Activated CD8-positive, alpha-beta memory T cell treated with anti-CD3 and anti-CD28 coated beads, Interleukin-2, amount 50 U/mL, for 4 hours (primary cell): ENCODE data around the gene TMEM238.

Experiments
- DNase-seq: peaks from one replicate; pipeline ENCODE4 v3.0.0-alpha.2; 2020

TMEM238 gene

DNA sequence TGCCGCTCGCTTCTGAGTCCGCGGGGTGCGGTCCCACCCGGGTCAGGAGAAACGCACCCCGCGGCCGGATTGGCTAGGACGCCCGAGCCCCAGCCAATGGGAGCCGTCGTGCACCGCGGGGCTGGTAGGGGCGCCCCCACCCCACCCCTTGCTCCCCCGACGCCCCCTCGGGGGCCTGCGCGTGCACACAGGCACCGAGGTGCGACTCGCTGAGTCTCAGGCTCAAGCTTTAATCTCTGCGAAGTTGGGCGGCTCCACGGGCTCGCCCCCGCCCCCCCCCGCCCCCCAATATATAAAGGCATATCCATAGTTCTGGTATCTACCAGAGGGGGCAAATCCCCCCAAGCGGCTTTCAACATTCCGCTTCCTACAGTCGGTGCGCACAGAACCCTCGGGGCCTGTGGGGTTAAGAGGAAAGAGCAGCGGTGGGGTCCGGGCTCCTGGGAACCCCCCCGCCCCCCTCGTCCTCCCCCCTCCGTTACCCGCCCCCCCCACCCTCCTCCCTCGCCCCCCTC lies 29.3 kb downstream of the TMEM238 start, which contains the start of gene COX6B2:
TSS of gene COX6B2 (minus strand) at position 22 of the 515 bp plus-strand sequence. CDS start 198 bp downstream, outside the sequence.
- no peak for DNase-seq

DNA sequence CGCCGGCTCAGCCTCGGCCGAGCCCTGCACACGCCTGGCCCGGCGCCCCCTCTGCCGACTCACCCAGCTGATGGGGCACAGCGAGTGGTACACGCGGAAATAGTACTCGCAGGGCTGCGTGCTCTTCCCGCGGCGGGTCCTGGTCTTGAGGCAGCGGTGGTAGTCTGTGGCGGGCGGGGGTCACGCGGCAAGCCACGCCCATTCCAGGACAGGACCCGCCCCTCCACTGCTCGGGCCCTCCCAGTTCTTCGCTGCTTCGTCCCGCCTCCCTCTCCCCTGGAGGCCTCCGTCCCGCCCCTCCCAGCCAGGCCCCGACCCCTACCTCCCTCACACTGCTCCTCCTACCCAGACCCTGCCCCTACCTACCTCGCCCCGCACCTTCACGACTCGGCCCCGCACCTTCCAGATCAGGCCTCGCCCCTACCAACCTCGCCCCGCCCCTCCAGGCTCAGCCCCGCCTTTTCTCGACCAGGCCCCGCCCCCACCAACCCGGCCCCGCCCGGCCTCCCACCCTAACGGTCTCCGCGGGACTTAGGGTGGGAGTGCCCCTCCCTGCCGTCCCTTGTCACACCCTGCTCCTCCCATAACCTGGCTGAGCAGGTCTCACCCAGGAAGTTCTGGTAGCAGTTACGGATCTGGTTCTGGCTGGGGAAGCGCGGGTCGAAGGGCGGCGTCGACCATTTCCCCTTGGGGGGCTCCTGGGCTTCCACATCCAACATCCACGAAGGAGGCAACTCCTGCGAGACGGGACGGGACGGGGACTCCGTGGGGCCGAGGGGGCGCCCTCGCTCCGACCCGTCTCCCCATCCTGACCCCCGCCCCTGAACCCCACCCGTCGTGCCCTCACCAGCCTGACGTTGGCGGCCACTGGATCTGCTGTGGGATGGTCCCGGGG lies 30.0 kb downstream of the TMEM238 start:
- peak; percentile 57 for DNase-seq

DNA sequence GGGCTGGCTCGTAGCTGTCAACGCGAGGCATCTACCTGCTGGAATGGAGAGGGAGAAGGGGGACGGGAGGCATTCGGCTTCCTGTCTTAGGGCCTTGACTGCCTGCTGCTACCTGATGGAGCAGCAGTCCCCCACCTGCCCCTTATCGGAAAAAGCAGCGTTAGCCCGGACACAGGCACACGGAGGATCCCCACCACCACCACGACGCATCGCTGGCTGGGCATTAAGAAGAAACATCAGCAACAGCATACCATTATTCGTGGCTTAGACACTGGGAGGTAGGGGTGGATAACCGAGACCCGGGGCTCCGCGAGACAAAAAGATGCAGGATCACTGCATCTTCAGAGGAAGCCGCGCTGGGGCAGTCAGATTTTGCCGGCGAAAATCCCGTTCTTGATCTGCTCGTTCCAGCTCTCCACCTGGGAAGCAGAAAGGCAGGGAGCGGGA lies 30.7 kb downstream of the TMEM238 start:
- DNase-seq: no peak

DNA sequence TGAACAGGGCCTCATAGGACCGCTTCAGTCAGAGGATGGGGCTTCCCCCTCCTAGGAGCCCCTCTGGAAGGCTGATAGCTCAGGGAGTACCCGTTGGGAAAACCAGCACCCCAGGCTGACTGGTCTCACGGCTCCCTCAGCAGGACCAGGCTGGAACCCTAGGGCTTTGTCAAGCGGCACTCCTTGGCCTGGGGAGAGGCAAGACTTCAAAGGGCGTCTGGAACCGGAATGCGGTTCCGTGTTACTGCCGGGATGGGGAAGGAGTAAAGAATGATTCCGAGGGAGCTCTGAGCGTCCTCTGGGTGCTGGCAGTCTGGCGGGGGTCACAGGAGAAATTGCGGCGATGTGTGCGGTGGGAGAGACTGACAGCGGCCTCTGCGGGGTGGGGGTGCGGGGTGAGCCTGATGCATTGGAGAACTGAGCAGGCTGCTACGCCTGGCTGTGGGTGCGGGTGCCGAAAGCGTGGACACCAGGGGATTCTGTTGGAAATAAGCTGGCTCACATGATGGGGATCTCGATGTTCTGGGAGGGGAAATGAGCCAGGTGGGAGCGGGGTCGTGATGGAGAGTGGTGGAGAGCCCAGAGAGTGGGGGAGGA lies 31.4 kb downstream of the TMEM238 start:
- DNase-seq: no peak

DNA sequence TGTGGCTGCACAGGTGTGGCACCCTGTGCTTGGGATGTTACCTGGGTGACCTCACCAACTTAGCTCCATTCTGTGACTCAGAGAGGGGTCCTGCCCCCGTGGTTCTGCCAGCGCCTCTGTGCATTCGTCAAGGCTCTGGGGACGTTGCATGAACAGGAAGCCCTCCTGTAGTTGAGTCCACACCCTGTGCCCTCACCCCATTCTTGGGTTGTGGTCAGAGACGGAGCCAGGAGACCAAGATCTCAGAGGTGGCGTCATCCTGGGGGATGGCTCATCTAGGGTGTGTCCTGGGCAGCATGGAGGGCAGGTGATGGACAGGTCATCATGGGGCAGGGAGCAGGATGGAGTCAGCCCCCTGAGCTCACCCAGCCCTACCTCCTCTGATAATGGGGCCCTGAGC lies 32.1 kb downstream of the TMEM238 start:
- no peak for DNase-seq

DNA sequence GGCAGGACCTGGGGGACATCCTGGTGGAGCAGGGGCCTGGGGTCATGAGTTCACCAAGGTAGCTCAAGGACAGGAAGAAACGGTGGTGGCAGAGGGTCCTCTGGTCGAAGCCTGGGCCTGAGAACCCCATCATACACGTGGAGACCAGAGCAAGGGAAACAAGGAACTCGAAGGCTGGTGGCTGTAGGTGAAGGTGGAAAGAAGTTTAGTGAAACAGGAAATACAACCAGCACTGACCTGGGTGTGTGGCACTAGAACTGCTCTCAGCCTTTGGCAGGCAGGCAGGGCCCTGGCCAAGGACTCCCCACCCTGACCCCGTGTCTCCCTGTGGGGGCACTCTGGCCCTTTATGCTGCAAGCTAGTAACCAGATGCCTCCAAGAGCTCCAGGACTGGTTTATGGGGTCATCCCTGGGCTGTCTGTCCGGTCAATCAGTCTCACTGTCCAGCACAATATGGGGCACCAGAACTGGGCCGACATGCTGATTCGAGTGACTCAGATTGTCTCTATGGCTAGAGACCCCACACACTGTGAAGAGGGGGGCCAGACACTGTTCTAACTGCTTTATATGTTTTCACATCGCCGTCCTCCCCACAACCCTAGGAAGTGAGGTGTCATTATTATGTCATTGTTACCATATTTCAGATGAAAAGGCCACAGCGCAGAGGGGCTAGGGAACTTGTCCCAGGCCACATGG lies 33.3 kb downstream of the TMEM238 start:
- DNase-seq: no peak

DNA sequence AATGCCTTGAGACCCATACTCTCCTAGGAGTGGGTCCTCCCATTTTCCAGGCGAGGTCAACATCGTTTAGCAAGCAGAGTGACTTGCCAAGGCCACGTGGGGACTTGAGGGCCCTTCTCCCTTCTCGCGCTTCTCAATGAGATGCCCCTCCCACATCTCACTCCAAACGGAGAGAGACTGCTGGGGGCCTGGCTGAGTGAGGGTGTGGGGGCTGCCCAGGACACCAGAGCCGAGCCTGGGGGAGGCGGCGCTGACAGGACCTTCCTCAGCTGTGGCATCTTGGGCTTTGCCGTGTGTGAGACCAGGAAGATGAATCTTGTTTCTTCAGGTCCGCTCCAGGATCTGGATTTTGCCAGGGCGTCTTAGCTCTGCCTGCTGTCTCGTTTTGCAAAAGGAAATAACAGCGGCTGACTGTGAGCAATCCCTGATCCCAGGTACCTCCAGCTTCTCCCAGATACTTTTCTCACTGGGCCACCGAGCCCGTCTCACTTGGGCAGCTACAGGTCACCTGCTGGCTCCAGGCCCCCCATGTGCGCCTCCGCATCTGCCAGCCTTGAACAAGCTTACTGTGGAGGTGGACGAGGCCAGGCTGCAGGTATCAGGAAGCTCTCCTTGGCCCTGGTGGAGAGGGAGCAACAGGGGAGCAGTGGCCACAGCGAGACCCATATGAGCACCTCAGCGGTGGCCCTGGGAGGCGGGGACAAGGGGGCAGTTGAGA lies 35.6 kb downstream of the TMEM238 start:
- no peak for DNase-seq

DNA sequence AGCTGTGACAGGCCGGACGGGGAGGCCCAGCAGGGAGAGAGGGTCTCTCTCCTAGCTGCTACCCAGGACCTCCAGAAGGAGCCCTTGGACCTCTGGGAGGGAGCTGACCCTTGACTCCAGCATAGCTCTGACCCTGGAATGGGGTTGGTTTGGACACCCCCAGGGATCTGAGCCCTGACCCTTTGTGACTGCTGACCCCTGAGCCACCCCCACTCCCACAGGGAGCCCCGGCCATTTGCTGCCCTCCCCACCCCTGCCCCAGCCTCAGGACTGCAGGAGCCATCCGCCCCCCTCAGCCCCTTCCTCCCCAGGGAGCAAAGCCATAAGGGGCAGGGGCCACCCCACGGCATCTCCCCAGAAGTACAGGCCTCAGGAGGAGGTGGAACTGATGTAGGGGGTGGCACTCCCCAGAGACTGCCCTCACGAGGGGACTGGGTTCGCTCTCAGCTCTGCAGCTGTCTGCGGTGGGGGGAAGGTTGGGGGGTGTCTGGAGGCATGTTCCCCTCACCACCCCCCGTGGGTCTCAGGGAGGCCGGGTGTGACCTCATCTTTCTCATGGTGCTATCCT lies 36.6 kb downstream of the TMEM238 start:
- no peak for DNase-seq

DNA sequence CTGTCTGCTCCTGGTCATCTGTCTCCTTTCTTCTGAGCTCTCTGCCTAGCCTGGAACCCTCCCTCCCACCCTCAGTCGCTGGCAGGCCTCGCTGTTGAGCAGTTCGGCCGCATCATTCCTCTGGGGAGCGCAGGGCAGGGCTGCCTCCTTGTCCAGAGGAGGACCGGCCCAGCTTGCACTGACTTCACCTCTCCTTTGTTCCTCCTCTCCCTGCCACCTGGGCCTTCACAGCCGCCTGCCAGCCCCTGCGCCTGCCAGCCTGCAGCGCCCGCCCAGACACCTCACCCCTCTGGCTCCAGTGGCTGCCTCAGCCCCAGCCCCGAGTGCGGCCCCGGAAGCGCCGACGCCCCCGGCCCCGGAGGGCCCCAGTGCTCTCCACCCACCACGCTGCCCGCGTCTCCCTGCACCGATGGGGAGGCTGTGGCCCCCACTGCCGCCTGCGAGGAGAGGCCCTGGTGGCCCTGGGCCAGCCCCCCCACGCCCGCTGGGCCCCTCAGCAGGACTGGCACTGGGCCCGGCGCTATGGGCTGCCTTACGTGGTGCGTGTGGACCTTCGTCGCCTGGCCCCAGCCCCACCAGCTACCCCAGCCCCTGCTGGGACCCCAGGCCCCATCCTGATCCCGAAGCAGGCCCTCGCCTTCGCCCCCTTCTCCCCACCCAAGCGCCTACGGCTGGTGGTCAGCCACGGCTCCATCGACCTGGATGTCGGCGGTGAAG lies 37.2 kb downstream of the TMEM238 start:
- DNase-seq: no peak

DNA sequence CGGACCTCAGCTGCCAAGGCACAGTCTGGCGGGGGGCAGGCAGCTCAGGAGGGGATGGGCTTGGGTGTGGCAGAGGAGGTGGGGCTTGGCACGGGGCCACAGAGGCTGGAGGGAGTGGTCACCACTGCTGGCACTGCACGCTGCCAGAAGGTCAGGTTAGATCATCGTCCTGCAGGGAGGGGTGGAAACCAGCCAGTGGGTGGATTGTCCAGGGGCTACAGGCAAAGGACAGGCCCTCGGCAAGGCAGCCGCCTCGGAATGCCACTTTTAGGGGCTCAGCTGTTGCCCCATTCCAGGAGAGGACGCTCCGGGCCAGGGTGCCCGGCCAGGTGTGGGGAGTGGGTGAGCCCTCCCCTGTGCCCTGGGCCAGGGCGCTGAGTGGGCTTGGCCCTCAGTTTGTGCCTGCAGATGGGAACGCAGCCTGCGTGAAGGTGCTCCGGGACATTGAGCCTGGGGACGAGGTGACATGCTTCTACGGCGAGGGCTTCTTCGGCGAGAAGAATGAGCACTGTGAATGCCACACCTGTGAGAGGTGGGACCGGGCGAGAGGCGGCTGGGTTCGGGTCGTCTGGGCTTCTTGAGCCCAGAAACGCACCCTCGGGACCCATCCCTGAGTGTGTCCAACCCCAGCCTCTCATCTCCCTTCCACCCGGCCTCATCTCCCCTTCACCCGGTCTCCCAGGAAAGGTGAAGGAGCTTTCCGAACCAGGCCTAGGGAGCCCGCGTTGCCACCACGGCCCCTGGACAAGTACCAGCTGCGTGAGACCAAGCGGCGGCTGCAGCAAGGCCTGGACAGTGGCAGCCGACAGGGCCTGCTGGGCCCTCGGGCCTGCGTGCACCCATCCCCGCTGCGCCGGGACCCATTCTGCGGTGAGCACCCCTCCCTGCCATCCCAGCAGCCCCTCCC lies 38.0 kb downstream of the TMEM238 start:
- DNase-seq: no peak

DNA sequence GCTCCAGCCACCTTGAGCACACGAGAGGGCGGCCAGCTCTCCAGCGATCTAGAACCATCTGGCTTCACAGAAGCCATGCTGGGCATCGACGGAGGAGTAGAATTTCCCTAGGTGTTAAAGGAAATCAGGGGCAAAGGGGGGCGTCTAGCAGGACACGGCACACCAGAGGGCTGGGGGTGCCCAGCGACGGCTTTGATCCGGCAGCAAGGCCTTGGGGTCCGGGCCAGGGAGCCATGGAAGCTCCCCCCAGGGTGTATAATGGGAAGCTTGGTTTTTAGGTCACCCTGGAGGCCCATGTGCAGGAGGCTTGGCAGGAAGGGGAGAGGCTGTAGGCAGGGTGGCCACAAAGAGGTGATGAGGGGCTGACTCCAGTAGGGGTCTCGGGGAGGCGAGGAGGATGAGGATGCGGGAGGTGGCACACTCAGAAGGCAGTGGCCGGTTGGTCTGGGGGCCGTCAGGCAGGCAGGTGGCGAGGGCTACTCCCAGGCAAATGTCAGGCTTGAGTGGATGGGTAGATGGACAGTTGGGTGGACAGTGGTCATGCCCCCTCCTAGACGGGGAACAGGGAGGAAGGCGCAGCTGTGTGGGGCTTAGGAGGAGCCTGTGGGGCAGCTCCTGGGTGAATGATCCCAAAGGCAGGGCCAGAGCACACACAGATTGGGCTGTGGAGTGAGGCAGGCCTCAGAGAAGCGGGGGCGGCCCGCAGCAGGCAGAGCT lies 38.8 kb downstream of the TMEM238 start:
- DNase-seq: no peak

DNA sequence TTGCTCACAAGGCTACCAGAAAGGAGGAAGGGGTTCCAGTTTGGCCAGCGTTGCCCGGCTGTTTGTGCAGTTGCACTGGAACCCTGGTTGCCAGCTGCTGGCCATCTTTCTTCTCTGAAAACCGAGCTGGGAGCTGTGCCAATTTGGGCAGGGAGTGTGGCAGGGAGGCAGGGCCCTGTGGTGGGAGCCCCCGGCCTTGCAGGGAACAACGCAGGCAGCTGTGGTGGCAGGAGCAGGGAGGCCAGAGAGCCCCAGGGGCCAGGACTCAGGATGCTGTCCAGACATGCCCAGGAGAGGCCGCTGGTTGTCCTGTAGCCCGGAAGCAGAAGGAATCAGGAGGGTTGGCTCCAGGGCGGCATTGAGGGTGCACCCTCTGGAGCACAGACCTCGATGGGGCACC lies 39.6 kb downstream of the TMEM238 start:
- no peak for DNase-seq

DNA sequence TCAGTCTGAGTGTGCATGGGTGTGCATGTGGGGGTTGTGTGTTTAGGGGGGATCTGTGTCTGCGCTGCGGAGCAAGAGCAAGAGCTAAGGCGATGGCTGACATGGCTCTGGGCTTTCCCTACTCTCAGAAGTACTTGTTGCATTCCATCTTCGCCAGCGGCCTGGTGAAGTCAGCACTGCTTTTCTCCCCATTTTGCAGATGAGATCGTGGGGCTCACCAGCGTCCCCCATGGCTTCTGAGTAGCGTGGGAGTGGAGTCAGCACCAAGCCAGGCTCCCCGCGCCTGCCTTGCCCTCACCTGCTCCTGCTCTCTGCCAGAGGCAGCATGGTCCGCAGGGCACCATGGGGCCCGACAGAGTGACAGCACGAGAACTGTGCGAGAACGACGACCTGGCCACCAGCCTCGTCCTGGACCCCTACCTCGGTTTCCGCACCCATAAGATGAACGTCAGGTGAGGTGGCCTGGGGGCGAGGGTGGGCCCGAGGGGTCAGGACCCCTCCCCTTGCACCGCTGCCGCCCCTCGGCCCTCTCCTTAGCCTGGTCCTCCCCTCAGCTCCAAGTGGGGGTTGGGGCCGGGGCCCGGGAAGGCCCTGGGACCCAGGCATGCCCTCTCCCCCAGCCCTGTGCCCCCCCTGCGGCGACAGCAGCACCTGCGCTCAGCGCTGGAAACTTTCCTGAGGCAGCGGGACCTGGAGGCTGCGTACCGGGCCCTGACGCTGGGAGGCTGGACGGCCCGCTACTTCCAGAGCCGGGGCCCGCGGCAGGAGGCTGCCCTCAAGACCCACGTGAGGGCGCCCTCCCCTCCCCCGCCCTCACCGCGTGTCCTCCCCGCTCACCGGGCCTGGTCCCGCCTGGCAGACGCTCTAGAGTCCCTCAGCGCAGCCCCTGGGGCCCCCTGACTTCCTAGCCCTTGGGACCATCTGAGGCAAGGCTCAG lies 42.2 kb downstream of the TMEM238 start:
- DNase-seq: no peak

DNA sequence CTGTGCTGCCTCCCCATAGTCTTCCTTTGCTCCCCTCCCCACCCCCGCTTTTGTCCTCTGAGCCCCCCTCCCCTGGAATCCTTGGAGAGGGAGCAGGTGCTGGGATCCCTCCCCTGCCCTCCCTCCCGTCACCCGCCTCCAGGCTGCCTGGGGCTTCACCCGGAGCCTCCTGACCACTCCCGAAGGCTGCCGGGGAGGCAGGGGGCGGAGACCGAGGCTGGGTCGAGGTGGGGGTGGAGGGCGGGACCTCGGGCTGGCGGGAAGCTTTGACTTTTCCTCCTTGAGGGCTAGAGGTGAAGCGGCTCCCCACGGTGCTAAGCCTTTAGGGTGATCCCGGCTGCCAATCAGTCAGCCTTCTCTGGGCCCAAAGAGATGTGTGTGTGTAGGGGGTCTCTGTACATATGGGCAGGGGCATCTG lies 42.9 kb downstream of the TMEM238 start:
- DNase-seq: peak; percentile 43

DNA sequence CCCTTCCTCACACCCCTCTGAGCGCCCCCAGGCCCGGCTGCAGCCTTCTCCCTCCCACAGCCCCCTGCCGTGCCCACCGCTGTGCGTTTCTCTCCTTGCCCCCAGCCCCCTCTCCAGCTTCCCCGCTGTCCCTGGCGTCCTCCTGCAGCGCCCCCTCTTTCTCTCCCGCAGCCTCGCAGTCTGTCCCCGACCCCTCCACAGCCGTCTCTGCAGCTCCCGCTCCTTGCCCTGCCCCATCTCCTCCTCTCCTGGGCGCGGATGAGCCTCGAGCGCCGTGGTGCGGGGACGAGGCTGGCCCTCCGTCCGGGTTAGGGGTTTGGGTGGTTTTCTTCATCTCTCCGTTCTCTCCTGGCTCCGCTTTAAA lies 43.3 kb downstream of the TMEM238 start:
- DNase-seq: no peak

DNA sequence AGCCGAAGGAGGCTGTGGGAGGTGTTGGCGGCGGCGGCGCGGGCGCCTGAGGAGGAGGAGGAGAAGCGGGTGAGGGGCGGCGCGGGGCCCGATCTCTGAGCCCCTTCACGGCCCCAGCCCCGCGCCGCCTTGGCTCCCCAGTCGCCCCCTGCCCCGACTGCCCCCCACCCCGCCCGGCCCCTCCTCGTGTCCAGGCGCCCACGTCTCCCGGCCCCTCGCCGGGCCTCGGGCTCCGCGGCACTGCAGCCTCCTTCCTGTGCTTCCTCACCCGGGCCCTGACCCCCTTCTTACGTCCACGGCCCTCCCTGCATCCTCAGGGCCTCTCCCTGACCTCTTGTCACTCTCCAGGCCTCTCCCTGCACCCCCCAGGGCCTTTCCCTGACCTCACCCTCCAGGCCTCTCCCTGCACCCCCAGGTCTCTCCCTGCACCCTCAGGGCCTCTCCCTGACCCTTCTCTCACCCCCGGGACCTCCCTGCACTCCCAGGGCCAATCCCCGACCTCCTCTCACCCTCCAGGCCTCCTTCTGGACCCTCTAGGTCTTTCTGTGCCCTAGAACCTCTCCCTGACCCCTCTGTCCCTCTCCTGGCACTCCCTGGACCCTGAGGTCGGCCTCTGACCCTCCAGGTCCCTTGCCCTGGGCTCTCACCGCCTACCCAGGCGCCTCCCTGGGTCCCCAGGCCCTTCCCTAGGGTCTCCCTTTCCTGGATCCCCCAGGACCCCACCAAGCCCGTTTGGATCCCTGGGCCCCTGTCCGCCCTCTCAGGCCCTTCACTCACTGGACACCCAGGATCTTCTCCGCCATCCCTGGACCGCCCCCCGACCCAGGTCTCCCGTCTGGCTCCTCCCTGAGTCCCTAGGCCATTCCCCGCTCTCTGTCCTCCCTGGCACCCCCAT lies 44.0 kb downstream of the TMEM238 start:
- peak; percentile 32 for DNase-seq

DNA sequence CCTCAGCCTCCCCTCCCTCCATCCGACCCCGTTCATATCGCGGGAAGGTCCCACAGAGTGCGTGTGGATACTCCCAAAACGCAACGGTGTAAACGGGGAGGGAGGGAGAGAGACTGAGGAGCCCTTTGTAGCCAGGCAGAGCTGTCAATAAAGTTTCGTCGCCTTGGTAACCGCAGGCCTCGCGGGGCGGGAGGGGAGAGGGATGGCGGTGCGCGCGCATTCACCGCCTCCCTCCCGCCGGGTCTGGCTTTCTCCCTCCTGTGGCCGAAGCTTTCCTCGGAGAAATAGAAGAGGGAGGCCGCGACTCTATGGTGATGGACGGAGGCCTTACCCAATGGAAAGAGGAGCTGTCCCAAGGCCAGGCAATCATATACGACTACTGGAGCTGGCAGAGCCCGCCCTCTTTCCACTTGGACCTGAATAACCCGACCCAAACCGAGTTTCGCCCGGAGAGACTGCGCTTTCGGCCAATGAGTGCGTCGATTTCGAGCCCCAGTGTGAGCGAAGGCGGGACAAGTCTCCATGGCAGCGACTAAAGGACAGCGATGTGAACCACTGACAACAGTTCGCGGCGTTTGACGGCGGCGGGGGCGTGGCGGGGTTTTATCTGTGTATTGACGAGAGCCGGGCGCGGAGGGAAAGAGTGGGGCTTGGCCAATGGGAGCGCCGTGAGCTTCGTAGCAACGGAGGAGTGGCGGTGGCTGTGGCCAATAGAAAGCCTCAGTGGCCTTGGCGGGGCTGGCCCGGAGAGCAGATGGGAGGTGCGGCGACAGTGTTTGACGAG lies 44.8 kb downstream of the TMEM238 start, which contains the start of gene KMT5C:
TSS of gene KMT5C (plus strand) at position 772 of the 784 bp plus-strand sequence. CDS start 2,061 bp downstream, outside the sequence.
- DNase-seq: peak; percentile 100
